Stomach (tissue), 9 donors: ENCODE data around the gene SAMD5. TPM values are rescaled to one million over a fixed set of nuclear protein-coding genes. Genes with fewer than 3 reads are reported as not detected.

Experiments
- DNase-seq, 2 donors: peaks; one replicate each; pipeline versions ENCODE4 v3.0.0 to v3.0.0-alpha.2; 2013 to 2019
- H3K27ac ChIP-seq, 5 donors: fragments of 200-600 bp in 4 of 5; sonication (generic) in 4 of 5; one replicate each; pipeline ENCODE4 v1.5.1; 2013 to 2019; ENCODE audit warnings: mild to moderate bottlenecking in 1 of 5, moderate library complexity in 1 of 5
- H3K27me3 ChIP-seq, 3 donors: fragments of 200-600 bp; sonication (generic); one replicate each; pipeline ENCODE4 v1.5.1; 2017 to 2019; ENCODE audit warnings: mixed run types in 1 of 3
- H3K36me3 ChIP-seq, 4 donors: fragments of 200-600 bp; sonication (generic); 1 replicate in 3 of 4; 2 replicates in 1 of 4; pipeline ENCODE4 v1.5.1; 2016 to 2019
- H3K4me1 ChIP-seq, 4 donors: fragments of 200-600 bp; sonication (generic); one replicate each; pipeline ENCODE4 v1.5.1; 2016 to 2019
- H3K4me3 ChIP-seq, 4 donors: fragments of 200-600 bp; sonication (generic) in 3 of 4; one replicate each; pipeline ENCODE4 v1.5.1; 2016 to 2019; ENCODE audit warnings: mild to moderate bottlenecking in 1 of 4
- H3K9me3 ChIP-seq, 4 donors: fragments of 200-600 bp; sonication (generic); one replicate each; pipeline ENCODE4 v1.5.1; 2016 to 2019
- EP300 ChIP-seq: sonication (generic); formaldehyde crosslinking; IDR thresholded peaks from one replicate; pipeline ENCODE4 v1.6.1; 2017; ENCODE audit warnings: antibody characterized with exemption
- POLR2A ChIP-seq, 4 donors: fragments of 450-650 bp; IDR thresholded peaks; one replicate each; pipeline ENCODE4 v1.6.1; 2016; ENCODE audit warnings: antibody characterized with exemption in 4 of 4, control low read depth in 2 of 4, mild to moderate bottlenecking in 1 of 4, moderate library complexity in 1 of 4
- POLR2AphosphoS5 ChIP-seq, 3 donors: sonication (generic); formaldehyde crosslinking; IDR thresholded peaks; one replicate each; pipeline ENCODE4 v1.6.1; 2016; ENCODE audit warnings: antibody characterized with exemption in 3 of 3
- WGBS, 5 donors: extraction: QIAGEN DNeasy Blood & Tissue Kit in 3 of 5; methylation state at CpG; one replicate each; pipeline versions ENCODE4 v1.1.5 to v1.1.7; 2013 to 2018; 5-methylcytosine and 5-hydroxymethylcytosine counted together
- intact Hi-C: fragments of 100-400 bp; cut with DNase I; formaldehyde crosslinking; loops from one replicate; pipeline ENCODE4 v1.15.1; 2023; ENCODE audit warnings: low total_unique reads
- polyA plus RNA-seq, 3 donors: library from polyadenylated mRNA; stranded (reverse); fragments of 200-250 nt; gene quantifications; one replicate each; pipeline ENCODE4 v1.2.3, GENCODE V29; 2013
- total RNA-seq, 5 donors: library from RNA; depleted of rRNA; stranded (reverse); fragments of >200 nt; gene quantifications; one replicate each; pipeline versions ENCODE4 v1.1.0 to v1.2.3, GENCODE V29; 2014 to 2016
- TF ChIP-seq, protein P1 (sequence below), 7 experiments: fragments of 450-650 bp in 4 of 7; fragments of 200-600 bp in 3 of 7; sonication (generic) in 3 of 7; IDR thresholded peaks; one replicate each; pipeline ENCODE4 v1.5.1; 2016 to 2019; ENCODE audit warnings: antibody characterized with exemption in 7 of 7, control low read depth in 2 of 7, mild to moderate bottlenecking in 1 of 7
- donor health status: healthy with polysubstance abuse.
- donor health status: Bipolar disorder and iron deficiency.
- donor health status: healthy.

SAMD5 gene
- total and polyA plus RNA-seq, 8 donors: under 0.01 to 19.1 (median 4.0) TPM

DNA sequence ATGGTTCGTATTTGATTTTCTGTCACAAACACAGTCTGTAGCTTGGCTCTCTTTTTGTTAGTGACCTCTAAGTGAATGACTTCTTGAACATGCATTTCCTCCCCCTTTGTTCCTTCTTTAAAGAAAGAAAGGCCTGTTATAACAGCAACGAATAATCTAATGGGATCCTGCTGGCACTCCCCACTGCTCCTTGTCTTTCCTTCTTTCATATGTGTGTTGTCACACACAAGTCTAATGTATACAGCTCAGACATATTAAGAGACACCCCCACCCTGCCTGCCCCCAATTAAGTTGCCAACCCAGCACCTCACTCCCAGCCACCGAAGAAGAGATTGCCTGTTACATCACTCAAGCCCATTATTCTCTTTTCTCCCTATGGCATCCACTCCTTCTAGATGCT is 4.9 kb upstream of the SAMD5 start:
- Histone ChIP-seq H3K4me1 (peaks cover 10 to 20% (median 19%) of the 10 kb centered on the region in 4 donors), H3K27ac (no peak overlapping the region), H3K9me3 (no peaks in the 10 kb centered on the region), H3K4me3 (no peak overlapping the region), H3K27me3 (peaks cover 0 to 52% (median 7%) of the 10 kb centered on the region in 3 donors), H3K36me3 (no peaks in the 10 kb centered on the region)
- no peak for TF ChIP-seq POLR2AphosphoS5 (IDR thresholded peaks at IDR 0.05)
- no peak for TF ChIP-seq EP300
- no peak for TF ChIP-seq POLR2A (IDR thresholded peaks at IDR 0.05)
- TF ChIP-seq, protein P1, sequence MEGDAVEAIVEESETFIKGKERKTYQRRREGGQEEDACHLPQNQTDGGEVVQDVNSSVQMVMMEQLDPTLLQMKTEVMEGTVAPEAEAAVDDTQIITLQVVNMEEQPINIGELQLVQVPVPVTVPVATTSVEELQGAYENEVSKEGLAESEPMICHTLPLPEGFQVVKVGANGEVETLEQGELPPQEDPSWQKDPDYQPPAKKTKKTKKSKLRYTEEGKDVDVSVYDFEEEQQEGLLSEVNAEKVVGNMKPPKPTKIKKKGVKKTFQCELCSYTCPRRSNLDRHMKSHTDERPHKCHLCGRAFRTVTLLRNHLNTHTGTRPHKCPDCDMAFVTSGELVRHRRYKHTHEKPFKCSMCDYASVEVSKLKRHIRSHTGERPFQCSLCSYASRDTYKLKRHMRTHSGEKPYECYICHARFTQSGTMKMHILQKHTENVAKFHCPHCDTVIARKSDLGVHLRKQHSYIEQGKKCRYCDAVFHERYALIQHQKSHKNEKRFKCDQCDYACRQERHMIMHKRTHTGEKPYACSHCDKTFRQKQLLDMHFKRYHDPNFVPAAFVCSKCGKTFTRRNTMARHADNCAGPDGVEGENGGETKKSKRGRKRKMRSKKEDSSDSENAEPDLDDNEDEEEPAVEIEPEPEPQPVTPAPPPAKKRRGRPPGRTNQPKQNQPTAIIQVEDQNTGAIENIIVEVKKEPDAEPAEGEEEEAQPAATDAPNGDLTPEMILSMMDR (IDR thresholded peaks at IDR 0.05): no peak
- no peak for DNase-seq
- 63 to 80% (median 75%) methylated on average over 3 of the region's 3 CpGs for WGBS, 5 donors
- intact Hi-C loops: no loop called here

DNA sequence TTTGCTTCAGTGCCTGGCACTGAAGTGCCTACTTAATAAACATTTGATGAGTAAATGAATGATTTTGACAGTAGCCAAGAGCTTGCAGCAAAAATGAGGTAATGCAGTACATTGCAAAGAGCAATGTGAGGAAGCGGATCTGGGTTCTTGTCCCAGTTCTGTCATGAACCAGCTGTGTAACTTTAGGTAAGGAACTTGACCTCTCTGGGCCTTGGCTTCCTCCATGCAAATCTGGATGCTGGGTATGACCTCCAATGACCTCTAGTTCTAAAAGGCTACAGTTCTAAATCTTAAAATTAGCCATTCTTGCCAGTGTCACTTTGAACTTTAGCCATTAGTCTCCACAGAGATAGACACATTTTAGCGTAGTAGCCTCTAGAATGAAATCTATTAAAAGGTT is 3.6 kb upstream of the SAMD5 start:
- Histone ChIP-seq H3K36me3 (no peaks in the 10 kb centered on the region), H3K9me3 (no peaks in the 10 kb centered on the region), H3K27me3 (peaks cover 0 to 65% (median 7%) of the 10 kb centered on the region in 3 donors), H3K4me3 (no peak overlapping the region), H3K4me1 (peaks cover 10 to 28% (median 28%) of the 10 kb centered on the region in 4 donors), H3K27ac (no peak overlapping the region)
- no peak for TF ChIP-seq POLR2AphosphoS5 (IDR thresholded peaks at IDR 0.05)
- no peak for TF ChIP-seq POLR2A (IDR thresholded peaks at IDR 0.05)
- no peak for TF ChIP-seq EP300
- TF ChIP-seq, protein P1 (IDR thresholded peaks at IDR 0.05): no peak
- WGBS, 5 donors: 93 to 98% (median 95%) methylated on average over 2 of the region's 2 CpGs
- DNase-seq: no peak
- intact Hi-C loops: loop anchor here (5.0 kb wide), 1 partner anchor 662 kb away; no protein-coding TSS in a partner anchor

DNA sequence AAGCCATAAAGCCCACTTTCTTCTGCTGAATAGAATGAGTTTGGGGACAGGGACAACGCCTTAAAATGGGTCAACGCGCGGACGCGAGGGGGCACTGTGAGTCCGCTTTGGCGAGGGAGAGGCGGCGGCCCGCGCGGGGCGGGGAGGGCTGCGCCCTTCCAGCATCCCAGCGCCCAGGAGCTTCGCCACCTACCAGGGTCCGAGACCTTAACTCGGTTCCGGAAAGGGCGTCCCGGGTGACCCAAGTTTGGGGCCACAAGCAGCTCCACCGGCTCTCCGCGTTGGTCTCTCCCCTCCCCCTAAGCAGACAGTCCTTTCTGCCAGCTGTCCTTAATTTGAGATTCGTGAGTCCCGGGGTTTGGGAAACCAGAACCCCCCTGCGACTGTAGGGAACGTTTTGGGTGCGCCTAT is 1.8 kb upstream of the SAMD5 start:
- peak; percentile 78 to 90 for DNase-seq
- no peak overlapping the region for H3K27ac ChIP-seq
- peaks cover 10 to 40% (median 33%) of the 10 kb centered on the region in 4 donors for H3K4me1 ChIP-seq
- no peaks in the 10 kb centered on the region for H3K36me3 ChIP-seq
- WGBS, 5 donors: 0 to 2% (median 1%) methylated on average over 23 to 30 of the region's 30 CpGs
- intact Hi-C loops: loop anchor here (5.0 kb wide), 1 partner anchor 661 kb away; no protein-coding TSS in a partner anchor
- peaks cover 0 to 75% (median 7%) of the 10 kb centered on the region in 3 donors for H3K27me3 ChIP-seq
- H3K4me3 ChIP-seq: peak overlapping the region; percentile 61 to 84 (median 65)
- H3K9me3 ChIP-seq: no peaks in the 10 kb centered on the region
- TF ChIP-seq, protein P1 (IDR thresholded peaks at IDR 0.05): peak in 5 of 7 experiments; percentile 62 to 81 (median 77)
- TF ChIP-seq POLR2AphosphoS5 (IDR thresholded peaks at IDR 0.05): no peak

DNA sequence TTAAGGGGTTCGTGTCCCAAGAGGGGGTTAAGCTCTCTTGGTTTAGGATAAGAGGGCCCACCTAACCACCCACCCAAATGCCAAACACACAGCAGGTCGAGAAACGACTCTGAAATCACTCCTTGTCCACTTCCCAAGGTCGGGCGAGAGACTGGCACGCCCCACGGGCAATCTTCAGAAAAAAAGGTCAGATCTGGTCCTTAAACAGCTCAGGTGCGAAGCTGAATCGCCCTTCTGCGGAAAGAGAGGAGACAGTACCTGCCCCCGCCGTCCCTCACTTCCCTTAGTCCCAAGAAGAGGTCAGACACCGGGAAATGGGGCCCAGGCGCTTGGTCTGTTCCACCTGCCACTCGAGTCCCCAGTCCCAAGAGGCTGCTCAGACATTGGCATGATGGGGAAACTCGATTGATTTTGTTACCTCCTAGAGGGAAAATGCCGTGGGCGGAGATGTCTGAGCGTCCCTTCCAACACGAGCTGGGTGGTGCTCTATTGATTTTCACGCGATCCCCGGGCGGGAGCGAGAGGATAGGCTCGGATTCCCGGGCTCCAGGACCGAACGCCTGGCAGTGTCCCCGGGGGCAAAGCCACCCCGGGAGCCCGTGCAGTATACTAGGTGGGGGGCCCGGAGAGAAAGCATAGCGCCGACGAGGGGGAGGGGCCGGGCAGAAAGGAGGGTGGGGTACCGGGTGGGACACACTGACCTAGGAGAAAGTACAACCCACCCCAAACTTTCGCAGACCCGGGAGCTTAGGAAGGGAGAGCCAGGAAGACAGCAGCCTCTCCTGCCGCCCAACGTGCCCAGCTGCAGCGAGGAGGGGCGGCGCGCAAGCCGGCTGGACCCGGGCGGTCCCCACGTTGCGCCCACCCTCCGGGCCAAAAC is 1.1 kb upstream of the SAMD5 start:
- Histone ChIP-seq H3K36me3 (no peaks in the 10 kb centered on the region), H3K27ac (peak overlapping the region; percentile 72 to 82 (median 78)), H3K9me3 (no peaks in the 10 kb centered on the region), H3K4me1 (peaks cover 10 to 40% (median 33%) of the 10 kb centered on the region in 4 donors), H3K27me3 (peaks cover 0 to 70% (median 7%) of the 10 kb centered on the region in 3 donors), H3K4me3 (peak overlapping the region; percentile 61 to 84 (median 65))
- 1 to 2% (median 1%) methylated on average over 45 to 52 of the region's 52 CpGs for WGBS, 5 donors
- TF ChIP-seq POLR2A (IDR thresholded peaks at IDR 0.05): no peak
- intact Hi-C loops: loop anchor here (5.0 kb wide), 1 partner anchor 660 kb away; no protein-coding TSS in a partner anchor
- peak in 1 of 2 donors; percentile 57 for DNase-seq
